Adrenal gland (tissue), 5 donors: Measurements from ENCODE around the gene EFHC1.

Experiments
- CTCF ChIP-seq, 6 experiments: fragments of 450-650 bp in 4 of 6; fragments of 200-600 bp in 2 of 6; sonication (generic) in 1 of 6; IDR thresholded peaks; 1 replicate in 5 of 6; 2 replicates in 1 of 6; pipeline versions ENCODE4 v1.5.1 to v1.8.0; 2016 to 2021; ENCODE audit warnings: antibody characterized with exemption in 6 of 6, mild to moderate bottlenecking in 2 of 6, moderate library complexity in 1 of 6
- POLR2A ChIP-seq, 2 donors: fragments of 450-650 bp; IDR thresholded peaks; one replicate each; pipeline ENCODE4 v1.6.1; 2017; ENCODE audit warnings: antibody characterized with exemption in 2 of 2, mild to moderate bottlenecking in 2 of 2, moderate library complexity in 1 of 2
- donor health status: DM: no; HTN: no; CAD: no.

- TF ChIP-seq POLR2A (IDR thresholded peaks at IDR 0.05) (no peak), CTCF (IDR thresholded peaks at IDR 0.05) (no peak)
Measured at GRCh38 chr6:52389626-52390360, 30.3 kb upstream of the EFHC1 start.
